Measurements from ENCODE around the gene DPP7. TPM values are rescaled to one million over a fixed set of nuclear protein-coding genes. Genes with fewer than 3 reads are reported as not detected.

DPP7 gene
- total and polyA plus RNA-seq, 2 of the 8 experiments (the other 6 are each of a cell fraction or from before 2014, with no cell fraction given) = 21.2 to 26.8 TPM

DNA sequence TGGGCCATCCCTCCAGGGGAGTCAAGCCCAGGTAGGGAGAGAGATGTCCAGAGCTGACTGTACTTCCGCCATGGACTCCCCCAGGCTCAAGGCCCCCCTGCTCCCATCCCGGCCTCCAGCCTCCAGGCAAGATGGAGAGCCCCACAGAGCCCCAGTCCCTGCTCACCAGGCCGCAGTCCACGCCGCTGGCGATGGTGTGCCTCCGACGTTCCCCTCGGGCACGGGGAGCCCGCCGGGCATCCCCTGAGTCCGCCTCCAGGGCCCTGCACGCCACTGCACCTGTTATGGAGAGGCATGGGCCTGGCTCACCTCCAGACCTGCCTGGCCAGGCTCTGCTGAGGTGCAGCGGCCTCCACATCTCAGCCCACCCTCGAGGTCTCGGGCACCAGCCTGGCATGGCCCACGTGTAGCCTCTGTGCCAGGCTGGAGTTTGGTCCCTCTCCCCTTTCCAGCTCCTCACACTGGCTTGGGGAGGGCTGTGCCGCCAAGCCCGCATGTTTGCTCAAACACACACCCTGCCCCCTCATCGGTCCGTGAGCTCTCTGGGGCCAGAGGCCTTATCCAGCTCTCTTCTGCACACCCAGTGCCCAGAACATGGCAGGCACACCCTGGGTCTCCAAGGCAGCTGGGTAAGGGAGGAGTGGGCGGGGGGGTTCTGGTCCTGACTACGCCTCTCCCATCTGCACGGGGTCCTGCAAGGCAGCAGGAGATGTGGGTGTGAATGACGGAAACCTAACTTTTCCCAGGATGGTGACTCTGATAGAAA lies 48.3 kb downstream of the DPP7 start:
- 96% methylated on average over 23 of the region's 26 CpGs; no CpG with 5 or more reads in 1 of the 2 experiments for WGBS, 2 experiments (ENCODE audit: extremely low coverage in 1 of 2, insufficient coverage in 1 of 2, insufficient read length in 1 of 2, insufficient replicate concordance in 2 of 2, low coverage in 1 of 2, low lambda C conversion rate in 2 of 2, missing lambda C conversion rate in 1 of 2)
- Histone ChIP-seq H3K4ac (replicated peaks; ENCODE audit: insufficient read length, low read depth, low read length) (no peak overlapping the region), H3K56ac (replicated peaks; ENCODE audit: insufficient read length, low read depth, low read length) (no peak overlapping the region), H2BK20ac (ENCODE audit: low read length) (no peak overlapping the region), H2BK15ac (ENCODE audit: low read length) (no peak overlapping the region), H4K91ac (replicated peaks; ENCODE audit: insufficient read length, low read length) (no peak overlapping the region), H2BK120ac (replicated peaks; ENCODE audit: low read depth, low read length) (no peak overlapping the region), H2BK5ac (ENCODE audit: low read depth, low read length) (no peak overlapping the region), H3K14ac (ENCODE audit: insufficient read length) (no peak overlapping the region), H3K4me2 (ENCODE audit: insufficient read depth in 1 of 2, low read depth in 2 of 2, low read length in 2 of 2) (no peak overlapping the region), H4K5ac (ENCODE audit: insufficient read length, low read depth, low read length) (no peak overlapping the region), H3K4me1 (replicated peaks in 1 of 4; ENCODE audit: control insufficient read depth in 3 of 4, insufficient read depth in 4 of 4, low read length in 3 of 4) (peaks cover 0 to 24% (median 17%) of the 10 kb centered on the region in 4 experiments; a peak in 6 of 7 replicates), H4K20me1 (replicated peaks in 1 of 2; ENCODE audit: control insufficient read depth in 1 of 2, insufficient read depth in 2 of 2, low read length in 2 of 2) (peaks cover 23 to 25% of the 10 kb centered on the region in 2 experiments), H3K79me1 (ENCODE audit: low read depth, low read length) (peaks cover 2% of the 10 kb centered on the region; the same call in 1 of the 2 replicates), H2BK12ac (ENCODE audit: low read depth, low read length) (no peak overlapping the region), H3K27me3 (replicated peaks in 1 of 4; ENCODE audit: control insufficient read depth in 3 of 4, extremely low read depth in 1 of 4, insufficient read depth in 3 of 4, low read length in 3 of 4) (peaks cover 0 to 15% (median 7%) of the 10 kb centered on the region in 4 experiments; a peak in 5 of 7 replicates), H4K8ac (ENCODE audit: extremely low read depth, insufficient read depth, low read length) (no peak overlapping the region), H3K9me3 (ENCODE audit: insufficient read depth in 2 of 2, low read depth in 1 of 2, low read length in 1 of 2) (no peaks in the 10 kb centered on the region), H3K23me2 (ENCODE audit: low read depth, low read length) (peaks cover 13% of the 10 kb centered on the region), H3K79me2 (ENCODE audit: control insufficient read depth in 1 of 2, insufficient read depth in 2 of 2, low read length in 2 of 2) (no peaks in the 10 kb centered on the region), H3K18ac (ENCODE audit: extremely low read depth, low read length) (no peak overlapping the region), H3K36me3 (ENCODE audit: control insufficient read depth in 2 of 4, insufficient read depth in 4 of 4, low read length in 3 of 4) (no peaks in the 10 kb centered on the region), H2AFZ (ENCODE audit: low read length) (no peak overlapping the region), H3K9ac (replicated peaks in 1 of 4; ENCODE audit: extremely low read depth in 1 of 4, low read depth in 3 of 4, low read length in 3 of 4) (no peak overlapping the region), H3K23ac (ENCODE audit: insufficient read length) (no peak overlapping the region), H3K4me3 (ENCODE audit: extremely low read depth in 1 of 4, insufficient read depth in 2 of 4, low read depth in 3 of 4, low read length in 4 of 4) (no peak overlapping the region), H3K27ac (ENCODE audit: low read depth, low read length) (no peak overlapping the region), H2AK5ac (ENCODE audit: low read depth, low read length) (no peak overlapping the region)
- CTCF ChIA-PET (ENCODE audit: partially characterized antibody) = interaction anchor here (0.6 to 13.5 kb wide), 25 partner anchors 8 to 325 kb away, joined by 3 to 291 read pairs (median 6); partner anchors contain the start of genes ABCA2, ENTPD2, FUT7 and MAN1B1
- POLR2A ChIA-PET (ENCODE audit: partially characterized antibody) = interaction anchor here (1.1 to 1.5 kb wide), 6 partner anchors 11 to 338 kb away, joined by 3 to 4 read pairs (median 4); no protein-coding TSS in a partner anchor
- FAIRE-seq (no peak), DNase-seq (ENCODE audit: low read depth in 1 of 2, low spot score in 2 of 2) (no peak)
- TF ChIP-seq RNF2 (IDR thresholded peaks at IDR 0.05; ENCODE audit: borderline replicate concordance, low read depth, low read length, missing control alignments, poor library complexity, severe bottlenecking) = no peak
- no peak for TF ChIP-seq RAD21 (IDR thresholded peaks at IDR 0.05 in 1 of 2, conservative IDR thresholded peaks at IDR 0.05 in 1 of 2; ENCODE audit: low read depth in 2 of 2, low read length in 2 of 2)
- no peak for TF ChIP-seq RBBP5 (IDR thresholded peaks at IDR 0.05; ENCODE audit: borderline replicate concordance, low read depth, low read length)
- no peak for TF ChIP-seq PHF8 (conservative IDR thresholded peaks at IDR 0.05; ENCODE audit: low read depth, low read length)
- no peak for TF ChIP-seq SP1 (IDR thresholded peaks at IDR 0.05; ENCODE audit: low read depth, low read length)
- TF ChIP-seq BRCA1 (IDR thresholded peaks at IDR 0.05; ENCODE audit: low read depth, low read length) = no peak
- no peak for TF ChIP-seq EP300 (IDR thresholded peaks at IDR 0.05; ENCODE audit: borderline replicate concordance in 1 of 2, low read depth in 2 of 2, low read length in 2 of 2)
- TF ChIP-seq GTF2F1 (IDR thresholded peaks at IDR 0.05; ENCODE audit: borderline replicate concordance, low read depth, low read length) = no peak
- no peak for TF ChIP-seq BACH1 (IDR thresholded peaks at IDR 0.05; ENCODE audit: low read length)
